Parathyroid adenoma (tissue), 2 donors: Measurements from ENCODE around the gene DNAJC5.
A peak's percentile ranks its signal among the peaks of the same experiment; 100 is the strongest.

Experiments
- H2AFZ ChIP-seq: fragments of 300-600 bp; sonication (generic); one replicate; pipeline ENCODE4 v1.7.0; 2017; ENCODE audit warnings: antibody characterized with exemption, mild to moderate bottlenecking
- H3K27ac ChIP-seq: fragments of 300-600 bp; sonication (generic); one replicate; pipeline ENCODE4 v1.7.0; 2017
- H3K27me3 ChIP-seq: fragments of 300-600 bp; sonication (generic); one replicate; pipeline ENCODE4 v1.7.0; 2017; ENCODE audit warnings: low read length; ENCODE audit not compliant: control insufficient read depth, insufficient read depth
- H3K36me3 ChIP-seq: fragments of 300-600 bp; sonication (generic); one replicate; pipeline ENCODE4 v1.7.0; 2017; ENCODE audit warnings: low read length; ENCODE audit not compliant: control insufficient read depth, insufficient read depth
- H3K4me1 ChIP-seq: fragments of 300-600 bp; sonication (generic); one replicate; pipeline ENCODE4 v1.7.0; 2017; ENCODE audit warnings: control low read depth
- H3K4me2 ChIP-seq: fragments of 300-600 bp; sonication (generic); one replicate; pipeline ENCODE4 v1.7.0; 2017; ENCODE audit warnings: low read length
- H3K4me3 ChIP-seq: fragments of 300-600 bp; sonication (generic); one replicate; pipeline ENCODE4 v1.7.0; 2017; ENCODE audit warnings: low read depth, low read length
- H3K79me2 ChIP-seq: fragments of 300-600 bp; sonication (generic); one replicate; pipeline ENCODE4 v1.7.0; 2017; ENCODE audit warnings: control low read depth
- H3K9ac ChIP-seq: fragments of 300-600 bp; sonication (generic); one replicate; pipeline ENCODE4 v1.7.0; 2017; ENCODE audit warnings: mild to moderate bottlenecking
- H3K9me3 ChIP-seq: fragments of 300-600 bp; sonication (generic); one replicate; pipeline ENCODE4 v1.7.0; 2017; ENCODE audit warnings: low read length; ENCODE audit not compliant: control insufficient read depth
- CTCF ChIP-seq: fragments of 300-600 bp; sonication (generic); IDR thresholded peaks from one replicate; pipeline ENCODE4 v1.7.0; 2017; ENCODE audit warnings: antibody characterized with exemption, mild to moderate bottlenecking
- donor health status: primary hyperparathyroidism.

DNAJC5 gene

GRCh38 chr20:63942969-63943807, 48.3 kb downstream of the DNAJC5 start:
- H3K4me3 ChIP-seq = no peak overlapping the region
- no peaks in the 10 kb centered on the region for H3K9me3 ChIP-seq
- peaks cover 38% of the 10 kb centered on the region for H3K79me2 ChIP-seq
- no peaks in the 10 kb centered on the region for H3K36me3 ChIP-seq
- peak overlapping the region; percentile 42 for H3K27ac ChIP-seq
- H3K27me3 ChIP-seq = no peaks in the 10 kb centered on the region
- no peak overlapping the region for H3K4me2 ChIP-seq
- no peak for TF ChIP-seq CTCF
- H2AFZ ChIP-seq = no peak overlapping the region
- H3K4me1 ChIP-seq = peaks cover 2% of the 10 kb centered on the region
- no peak overlapping the region for H3K9ac ChIP-seq

GRCh38 chr20:63943808-63944077, 48.8 kb downstream of the DNAJC5 start:
- H3K9me3 ChIP-seq = no peaks in the 10 kb centered on the region
- H3K27ac ChIP-seq = no peak overlapping the region
- H2AFZ ChIP-seq = no peak overlapping the region
- peaks cover 36% of the 10 kb centered on the region for H3K79me2 ChIP-seq
- TF ChIP-seq CTCF = no peak
- H3K4me3 ChIP-seq = no peak overlapping the region
- peaks cover 6% of the 10 kb centered on the region for H3K4me1 ChIP-seq
- no peak overlapping the region for H3K4me2 ChIP-seq
- no peaks in the 10 kb centered on the region for H3K36me3 ChIP-seq
- H3K27me3 ChIP-seq = no peaks in the 10 kb centered on the region
- H3K9ac ChIP-seq = no peak overlapping the region

DNA sequence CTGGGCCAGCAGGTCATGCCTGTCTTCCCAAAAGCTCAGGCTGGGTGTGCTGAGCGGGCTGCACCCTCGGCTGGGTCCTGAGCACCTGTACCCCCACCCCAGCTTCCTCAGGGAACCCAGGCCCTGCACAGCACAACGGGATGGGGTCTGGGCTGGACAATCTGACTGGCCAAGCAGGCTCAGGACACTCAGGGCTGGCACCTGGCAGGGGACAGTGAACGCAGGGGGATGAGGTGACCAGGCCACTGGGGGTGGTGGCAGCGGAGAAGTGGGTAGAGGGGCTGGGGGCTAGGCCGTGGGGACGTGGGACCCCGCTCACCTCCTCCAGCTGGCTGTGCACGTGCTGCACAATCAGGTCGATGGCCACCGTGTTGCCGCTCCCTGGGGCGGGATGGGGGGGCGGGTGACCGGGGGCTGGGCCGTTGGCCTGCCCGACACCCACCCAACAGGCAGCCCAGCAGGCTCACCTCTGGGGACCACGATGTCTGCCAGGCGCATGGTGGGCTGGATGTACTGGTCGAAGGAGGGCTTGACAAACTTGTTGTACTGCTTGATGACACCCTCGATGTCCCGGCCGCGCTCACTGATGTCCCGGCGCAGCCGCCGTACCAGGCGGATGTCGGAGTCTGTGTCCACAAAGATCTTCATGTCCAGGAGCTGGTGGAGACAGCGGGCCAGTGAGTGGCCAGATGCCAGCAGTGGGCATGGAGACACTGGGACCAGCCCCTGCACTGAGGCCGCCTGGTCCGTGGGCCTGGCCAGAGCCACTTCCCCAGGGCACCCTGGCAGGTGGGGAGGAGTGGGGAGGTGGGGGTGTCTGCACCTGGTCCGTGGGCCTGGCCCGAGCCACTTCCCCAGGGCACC, 49.4 kb downstream of the DNAJC5 start:
- no peak for TF ChIP-seq CTCF
- H3K4me1 ChIP-seq = peaks cover 10% of the 10 kb centered on the region
- H3K36me3 ChIP-seq = no peaks in the 10 kb centered on the region
- H3K27ac ChIP-seq = no peak overlapping the region
- no peak overlapping the region for H2AFZ ChIP-seq
- no peaks in the 10 kb centered on the region for H3K9me3 ChIP-seq
- no peak overlapping the region for H3K4me2 ChIP-seq
- H3K27me3 ChIP-seq = no peaks in the 10 kb centered on the region
- peaks cover 32% of the 10 kb centered on the region for H3K79me2 ChIP-seq
- H3K9ac ChIP-seq = no peak overlapping the region
- H3K4me3 ChIP-seq = no peak overlapping the region

DNA sequence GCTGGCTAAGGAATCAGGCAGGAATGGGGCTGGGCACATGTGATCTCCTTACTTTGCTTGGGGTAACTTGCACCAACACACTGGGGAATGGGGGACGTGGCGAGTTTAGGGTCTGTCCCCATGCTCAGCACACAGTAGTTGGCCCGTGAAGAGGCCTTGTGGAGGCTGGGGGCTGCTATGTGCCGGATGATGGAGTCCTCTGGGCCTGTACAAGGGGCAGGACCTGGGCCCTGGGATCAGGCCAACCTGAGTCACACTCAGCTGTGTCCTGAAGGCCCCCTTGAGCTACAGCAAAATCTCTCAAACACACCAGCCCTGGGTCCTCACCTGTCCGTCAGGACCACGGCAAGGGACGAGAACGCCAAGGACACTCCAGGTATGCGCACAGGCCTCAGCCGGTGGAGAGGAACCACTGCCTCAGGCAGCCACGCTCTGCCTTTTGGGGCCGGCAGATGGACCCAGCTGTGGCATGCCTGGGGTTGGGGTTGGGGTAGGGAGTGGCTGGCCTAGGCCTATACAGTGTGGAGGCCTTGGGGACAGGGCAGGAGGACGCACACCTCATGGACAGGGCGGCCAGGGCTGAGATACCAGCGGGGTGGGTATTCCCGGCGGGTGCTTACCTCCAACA, 50.2 kb downstream of the DNAJC5 start:
- Histone ChIP-seq H3K4me1 (peaks cover 14% of the 10 kb centered on the region), H3K79me2 (peaks cover 30% of the 10 kb centered on the region), H3K27me3 (no peaks in the 10 kb centered on the region), H3K9ac (no peak overlapping the region), H3K4me3 (no peak overlapping the region), H3K36me3 (no peaks in the 10 kb centered on the region), H3K9me3 (no peaks in the 10 kb centered on the region), H3K27ac (no peak overlapping the region), H2AFZ (no peak overlapping the region), H3K4me2 (no peak overlapping the region)
- TF ChIP-seq CTCF = no peak
